CD4-positive, alpha-beta T cell (primary cell): ENCODE data around the gene FYCO1. TPM values are rescaled to one million over a fixed set of nuclear protein-coding genes. Genes with fewer than 3 reads are reported as not detected.

Source experiments
- ATAC-seq: fragments of 200-7000 bp; cut with Tn5 transposase; one replicate; pipeline ENCODE4 v1.10.0; 2022; ENCODE audit warnings: mild to moderate bottlenecking; ENCODE audit not compliant: poor library complexity
- CTCF ChIA-PET: fragments of 350-600 bp; sonication (Branson Sonifier 250); formaldehyde crosslinking; loops from one replicate; lab custom pipeline; 2021; ENCODE audit warnings: antibody characterized with exemption, inconsistent platforms; lab: Charles Lee
- POLR2A ChIA-PET: fragments of 350-600 bp; sonication (Branson Sonifier 250); formaldehyde crosslinking; loops from one replicate; lab custom pipeline; 2021; ENCODE audit warnings: antibody characterized with exemption, inconsistent platforms; lab: Charles Lee
- DNase-seq, 14 experiments: peaks; one replicate each; pipeline ENCODE4 v3.0.0-alpha.2; 2013 to 2020; ENCODE audit warnings: mixed read lengths in 2 of 14
- H3K27ac ChIP-seq, 2 donors: one replicate each; pipeline versions ENCODE4 v1.5.1 to v1.7.0; 2013; ENCODE audit warnings: low read length in 2 of 2, low read depth in 1 of 2, mild to moderate bottlenecking in 1 of 2
- H3K27me3 ChIP-seq, 2 experiments: 1 replicate in 1 of 2; 2 replicates in 1 of 2; pipeline versions ENCODE4 v1.6.1 to v1.7.0; 2013; ENCODE audit warnings: low read length in 2 of 2, control low read depth in 1 of 2, mild to moderate bottlenecking in 1 of 2, moderate library complexity in 1 of 2; ENCODE audit not compliant: insufficient read depth in 2 of 2, control insufficient read depth in 1 of 2
- H3K36me3 ChIP-seq: one replicate; pipeline ENCODE4 v1.6.1; 2013; ENCODE audit warnings: low read length, control low read depth; ENCODE audit not compliant: insufficient read depth
- H3K4me1 ChIP-seq: one replicate; pipeline ENCODE4 v1.6.1; 2013; ENCODE audit warnings: low read length, control low read depth; ENCODE audit not compliant: insufficient read depth
- H3K4me3 ChIP-seq: one replicate; pipeline ENCODE4 v1.5.1; 2013; ENCODE audit warnings: mild to moderate bottlenecking, low read length, moderate library complexity
- H3K9me3 ChIP-seq, 2 experiments: 1 replicate in 1 of 2; 2 replicates in 1 of 2; pipeline versions ENCODE4 v1.6.1 to v1.7.0; 2013; ENCODE audit warnings: low read length in 2 of 2, mild to moderate bottlenecking in 2 of 2, control low read depth in 1 of 2, moderate library complexity in 1 of 2; ENCODE audit not compliant: control insufficient read depth in 1 of 2, insufficient read depth in 1 of 2
- H3K27ac Mint-ChIP-seq: one replicate; pipeline ENCODE4 v1.8.0; 2020; ENCODE audit warnings: mixed read lengths
- H3K27me3 Mint-ChIP-seq: one replicate; pipeline ENCODE4 v1.8.0; 2021; ENCODE audit warnings: mixed read lengths
- H3K36me3 Mint-ChIP-seq: one replicate; pipeline ENCODE4 v1.8.0; 2021; ENCODE audit warnings: low read depth, mixed read lengths
- H3K4me1 Mint-ChIP-seq: one replicate; pipeline ENCODE4 v1.8.0; 2021; ENCODE audit warnings: low read depth, mixed read lengths
- H3K4me3 Mint-ChIP-seq: one replicate; pipeline ENCODE4 v1.8.0; 2020; ENCODE audit warnings: mild to moderate bottlenecking, mixed read lengths
- H3K9me3 Mint-ChIP-seq: one replicate; pipeline ENCODE4 v1.8.0; 2020; ENCODE audit warnings: mixed read lengths
- CTCF ChIP-seq: fragments of 200-600 bp; IDR thresholded peaks from one replicate; pipeline ENCODE4 v1.8.0; 2022; ENCODE audit warnings: antibody characterized with exemption, mild to moderate bottlenecking
- intact Hi-C, 2 experiments: fragments of 100-400 bp; cut with DNase I in 1 of 2; cut with micrococcal nuclease in 1 of 2; formaldehyde crosslinking; loops; one replicate each; pipeline versions ENCODE4 v1.15.1 to v1.9.0; 2023 to 2025; cut with DNase I, micrococcal nuclease
- total RNA-seq, 174 experiments: library from RNA in 2 of 174; stranded (reverse) in 2 of 174; gene quantifications; one replicate each; pipeline ENCODE4 v1.2.3 and lab custom pipeline; 2021 to 2026

The FYCO1 gene
- total RNA-seq, 2 experiments from 2014 or later = 17.4 to 20.1 TPM

- Histone ChIP-seq H3K27me3 (no peaks in the 10 kb centered on the region), H3K9me3 (no peaks in the 10 kb centered on the region), H3K27ac (no peak overlapping the region), H3K4me3 (no peak overlapping the region), H3K4me1 (peaks cover 52% of the 10 kb centered on the region), H3K36me3 (peaks cover 38% of the 10 kb centered on the region)
- Mint-ChIP-seq H3K27ac (no peak overlapping the region), H3K9me3 (no peaks in the 10 kb centered on the region), H3K4me3 (no peak overlapping the region), H3K27me3 (no peaks in the 10 kb centered on the region), H3K4me1 (peaks cover 54% of the 10 kb centered on the region), H3K36me3 (peaks cover 49% of the 10 kb centered on the region)
- no peak for ATAC-seq
- TF ChIP-seq CTCF = no peak
- intact Hi-C loops = no loop called here
- ChIA-PET POLR2A (no interaction called here), CTCF (no interaction called here)
- DNase-seq = no peak
Observed at GRCh38 chr3:45986303-45986982, 9.2 kb downstream of the FYCO1 start.

- no peak overlapping the region for H3K4me3 Mint-ChIP-seq
- peaks cover 58% of the 10 kb centered on the region for H3K4me1 Mint-ChIP-seq
- H3K36me3 Mint-ChIP-seq = peaks cover 57% of the 10 kb centered on the region
- Histone ChIP-seq H3K27ac (no peak overlapping the region), H3K27me3 (no peaks in the 10 kb centered on the region), H3K4me1 (peaks cover 56% of the 10 kb centered on the region), H3K9me3 (no peaks in the 10 kb centered on the region), H3K36me3 (peaks cover 43% of the 10 kb centered on the region), H3K4me3 (no peak overlapping the region)
- CTCF ChIA-PET = interaction anchor here (1.3 kb wide), 1 partner anchor 94 kb away, joined by 4 read pairs; no protein-coding TSS in a partner anchor
- DNase-seq (no peak), ATAC-seq (no peak)
- no peaks in the 10 kb centered on the region for H3K9me3 Mint-ChIP-seq
- POLR2A ChIA-PET = no interaction called here
- H3K27ac Mint-ChIP-seq = no peak overlapping the region
- intact Hi-C loops = no loop called here
- no peaks in the 10 kb centered on the region for H3K27me3 Mint-ChIP-seq
- no peak for TF ChIP-seq CTCF
Observed at GRCh38 chr3:45985532-45986302, 9.9 kb downstream of the FYCO1 start.

- no peak overlapping the region for H3K27ac ChIP-seq
- H3K36me3 ChIP-seq = peaks cover 52% of the 10 kb centered on the region
- Mint-ChIP-seq H3K36me3 (peaks cover 68% of the 10 kb centered on the region), H3K4me3 (no peak overlapping the region), H3K27ac (peak overlapping the region; percentile 47), H3K27me3 (no peaks in the 10 kb centered on the region), H3K9me3 (no peaks in the 10 kb centered on the region), H3K4me1 (peaks cover 51% of the 10 kb centered on the region)
- ChIA-PET CTCF (interaction anchor here (1.3 kb wide), 1 partner anchor 95 kb away, joined by 4 read pairs; no protein-coding TSS in a partner anchor), POLR2A (no interaction called here)
- no peak for TF ChIP-seq CTCF
- no peak for ATAC-seq
- H3K4me3 ChIP-seq = no peak overlapping the region
- H3K9me3 ChIP-seq = no peaks in the 10 kb centered on the region
- H3K27me3 ChIP-seq = no peaks in the 10 kb centered on the region
- H3K4me1 ChIP-seq = peaks cover 57% of the 10 kb centered on the region
- DNase-seq = no peak
- intact Hi-C loops = no loop called here
Observed at GRCh38 chr3:45984331-45985312, 11.0 kb downstream of the FYCO1 start.
